Spinal cord (tissue), 10 donors: ENCODE data around the gene TIPRL. TPM values are rescaled to one million over a fixed set of nuclear protein-coding genes. Genes with fewer than 3 reads are reported as not detected.

ENCODE experiments used
- DNase-seq, 6 donors: peaks; one replicate each; pipeline versions ENCODE4 v3.0.0 to v3.0.0-alpha.2; 2013 to 2015; ENCODE audit warnings: low spot score in 6 of 6, low read depth in 4 of 6
- H3K27ac ChIP-seq: one replicate; pipeline ENCODE4 v1.5.1; 2013; ENCODE audit warnings: low read depth, low read length, control low read depth
- H3K27me3 ChIP-seq: one replicate; pipeline ENCODE4 v1.6.1; 2013; ENCODE audit warnings: low read length; ENCODE audit not compliant: control insufficient read depth, insufficient read depth
- H3K36me3 ChIP-seq: one replicate; pipeline ENCODE4 v1.6.1; 2013; ENCODE audit warnings: low read length; ENCODE audit not compliant: control insufficient read depth, insufficient read depth
- H3K4me1 ChIP-seq: one replicate; pipeline ENCODE4 v1.6.1; 2013; ENCODE audit warnings: low read length; ENCODE audit not compliant: control insufficient read depth, insufficient read depth
- H3K4me3 ChIP-seq: one replicate; pipeline ENCODE4 v1.5.1; 2013; ENCODE audit warnings: low read depth, low read length, control low read depth
- H3K9me3 ChIP-seq: one replicate; pipeline ENCODE4 v1.6.1; 2013; ENCODE audit warnings: low read length; ENCODE audit not compliant: control insufficient read depth, insufficient read depth
- WGBS: methylation state at CpG from one replicate; pipeline ENCODE4 v1.1.5; 2013; ENCODE audit warnings: missing lambda C conversion rate; ENCODE audit not compliant: insufficient coverage; 5-methylcytosine and 5-hydroxymethylcytosine counted together
- polyA plus RNA-seq, 2 donors: library from polyadenylated mRNA; unstranded; fragments of 120-200 nt; gene quantifications; one replicate each; pipeline ENCODE4 v1.2.1, GENCODE V29; 2013; ENCODE audit not compliant: insufficient read length in 2 of 2
- small RNA-seq: library from RNA; depleted of rRNA; stranded (forward); fragments of <200 nt; gene quantifications from one replicate; pipeline ENCODE3, GENCODE V24; 2014; ENCODE audit warnings: low replicate concordance
- total RNA-seq, 2 donors: library from RNA; depleted of rRNA in 1 of 2; stranded (reverse); fragments of 120-200 nt in 1 of 2; fragments of >200 nt in 1 of 2; gene quantifications; one replicate each; pipeline versions ENCODE4 v1.2.3 to v1.2.4, GENCODE V29; 2013 to 2014
- donor health status: healthy.

Gene TIPRL
- total and polyA plus RNA-seq, 4 donors, result 43.1 to 73.2 (median 52.1) TPM

DNA sequence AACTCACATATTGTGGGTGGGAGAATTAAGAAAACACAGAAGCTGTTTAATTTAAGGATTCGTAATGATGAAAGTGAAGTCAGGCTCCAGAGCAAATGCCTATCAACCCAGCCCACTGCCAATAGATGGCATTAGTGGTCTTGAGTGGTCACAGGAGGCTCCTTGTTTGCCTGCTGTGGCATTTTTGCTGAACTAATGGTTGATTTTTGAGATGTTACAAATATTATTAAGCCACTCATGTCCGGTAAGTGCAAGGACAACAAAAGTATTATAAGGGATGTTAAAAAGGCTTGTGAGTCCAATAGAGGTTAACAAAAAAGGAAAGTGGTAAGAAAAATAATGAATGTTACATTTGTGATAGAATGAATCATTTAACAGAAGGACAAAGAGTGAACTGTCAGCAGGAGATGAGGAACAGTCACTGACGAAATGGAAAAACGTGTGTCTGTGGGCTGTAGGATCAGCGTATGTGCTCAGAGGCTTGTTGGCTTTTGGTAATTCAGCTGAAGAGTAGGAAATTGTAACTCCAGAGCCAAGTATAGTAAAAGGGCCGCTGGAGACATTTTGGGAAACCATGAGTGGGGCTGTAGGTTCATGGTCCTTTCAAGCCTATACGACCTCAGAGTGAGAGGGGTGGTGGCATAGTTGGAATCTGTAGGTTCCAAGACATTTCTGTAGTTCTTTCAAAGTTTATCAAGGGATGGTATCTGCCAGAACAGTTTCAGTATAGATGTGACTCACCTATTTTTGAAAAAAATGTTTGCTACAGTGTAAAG, 58.3 kb downstream of the TIPRL start:
- peaks cover 12% of the 10 kb centered on the region for H3K36me3 ChIP-seq
- WGBS, result 87% methylated on average over 6 of the region's 7 CpGs

DNA sequence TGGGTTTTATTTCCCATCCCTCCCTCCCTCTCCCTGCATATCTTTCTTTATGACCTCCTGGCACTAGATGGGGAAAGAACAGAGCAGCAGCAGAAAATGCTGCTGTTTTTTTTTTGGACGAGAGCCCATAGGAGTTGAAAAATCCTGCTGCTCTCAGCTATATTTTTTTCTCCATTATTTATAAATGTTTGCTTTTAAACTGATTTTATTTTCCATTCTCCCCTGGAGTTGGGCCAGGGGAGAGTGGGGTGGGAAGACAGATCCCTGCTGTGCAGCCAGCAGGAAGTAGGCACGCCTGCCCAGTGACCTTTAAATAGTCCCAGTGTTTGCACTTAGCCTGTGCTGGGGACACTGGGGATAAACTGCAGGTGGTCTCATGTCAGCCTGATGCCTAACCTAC, 64.4 kb downstream of the TIPRL start:
- peaks cover 21% of the 10 kb centered on the region for H3K36me3 ChIP-seq
- no peak overlapping the region for H3K4me3 ChIP-seq
- no peaks in the 10 kb centered on the region for H3K9me3 ChIP-seq
- peaks cover 4% of the 10 kb centered on the region for H3K4me1 ChIP-seq
- no peaks in the 10 kb centered on the region for H3K27me3 ChIP-seq
- peak in 2 of 6 donors; percentile 10 to 28 for DNase-seq
- H3K27ac ChIP-seq, result no peak overlapping the region
- 70% methylated on average over 1 of the region's 2 CpGs for WGBS

More for the DNA sequence above, 58.3 kb downstream of the TIPRL start:
- Histone ChIP-seq H3K27ac (no peak overlapping the region), H3K4me1 (no peaks in the 10 kb centered on the region), H3K9me3 (no peaks in the 10 kb centered on the region), H3K4me3 (no peak overlapping the region), H3K27me3 (no peaks in the 10 kb centered on the region)
- peak in 1 of 6 donors; percentile 11 for DNase-seq

DNA sequence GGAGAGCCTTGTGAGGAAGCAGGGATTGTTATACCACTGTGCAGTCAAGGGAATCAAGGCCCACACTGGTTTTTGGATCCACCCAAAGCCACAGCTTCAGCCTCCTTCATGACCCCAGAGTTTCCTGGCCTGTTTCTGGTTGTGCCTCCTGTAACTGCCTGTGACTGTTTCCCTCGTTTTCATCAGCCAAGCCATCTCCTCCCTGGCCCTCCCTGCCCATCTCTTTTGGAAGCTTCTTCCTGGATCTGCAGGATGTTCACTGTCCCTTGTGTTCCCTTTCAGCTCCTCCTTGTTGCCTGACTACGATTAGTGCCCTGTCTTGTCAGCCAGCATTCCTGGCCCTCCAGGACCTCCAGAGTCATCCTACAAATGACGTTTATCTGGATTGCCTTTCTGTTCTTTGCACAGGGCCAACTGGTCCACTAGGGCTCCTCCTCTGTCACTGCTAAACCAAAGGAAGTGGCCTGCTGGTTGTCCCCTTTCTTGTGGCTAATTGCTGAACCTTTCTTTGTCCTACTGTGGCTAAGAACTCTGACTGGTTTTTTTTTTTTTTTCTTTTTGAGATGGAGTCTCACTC, 65.0 kb downstream of the TIPRL start:
- H3K9me3 ChIP-seq, result no peaks in the 10 kb centered on the region
- H3K4me1 ChIP-seq, result peaks cover 4% of the 10 kb centered on the region
- WGBS, result 68% methylated on average over 3 of the region's 3 CpGs
- no peak overlapping the region for H3K4me3 ChIP-seq
- H3K27me3 ChIP-seq, result no peaks in the 10 kb centered on the region
- no peak for DNase-seq
- H3K36me3 ChIP-seq, result peaks cover 21% of the 10 kb centered on the region
- H3K27ac ChIP-seq, result no peak overlapping the region

DNA sequence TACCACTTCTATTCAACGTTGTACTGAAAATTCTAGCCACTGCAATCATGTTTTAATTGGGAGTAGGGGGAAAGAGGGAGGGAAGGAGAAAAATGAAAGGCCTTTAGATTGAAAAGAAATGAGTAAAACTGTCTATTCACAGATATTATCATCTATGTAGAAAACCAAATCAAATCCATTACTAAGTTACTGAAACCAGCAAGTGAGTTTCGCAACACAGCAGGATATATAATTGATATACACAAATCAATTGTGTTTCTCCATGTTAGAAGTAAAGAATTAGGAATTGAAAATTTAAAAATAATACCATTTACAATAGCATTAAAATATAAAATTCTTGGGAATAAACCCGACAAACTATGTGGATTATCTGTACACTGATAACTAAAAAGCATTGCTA, 66.3 kb downstream of the TIPRL start:
- Histone ChIP-seq H3K27ac (no peak overlapping the region), H3K9me3 (no peaks in the 10 kb centered on the region), H3K27me3 (no peaks in the 10 kb centered on the region), H3K4me3 (no peak overlapping the region), H3K36me3 (peaks cover 19% of the 10 kb centered on the region), H3K4me1 (peaks cover 7% of the 10 kb centered on the region)
- WGBS, result no CpG with 5 or more reads among the region's 3 CpGs
- no peak for DNase-seq

DNA sequence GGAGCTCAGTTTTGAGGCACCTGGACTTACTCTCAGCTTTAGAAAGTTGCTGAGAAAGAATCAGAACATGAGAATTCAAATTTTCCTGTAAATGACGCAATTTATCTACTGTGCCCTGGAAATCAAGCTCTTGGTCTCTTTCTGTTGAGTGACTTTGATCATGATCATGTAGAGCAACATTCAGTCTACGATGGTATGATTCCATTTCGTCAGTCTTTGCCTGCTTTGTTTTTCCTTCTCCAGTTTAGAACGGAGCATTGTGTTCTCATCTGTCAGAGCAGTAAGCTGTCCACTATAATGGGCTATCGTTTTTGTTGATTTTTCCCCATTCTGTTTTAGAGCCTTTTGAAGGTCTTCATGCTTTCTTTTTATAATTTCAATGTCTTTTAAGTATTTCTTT, 67.7 kb downstream of the TIPRL start:
- H3K36me3 ChIP-seq, result peaks cover 19% of the 10 kb centered on the region
- no peaks in the 10 kb centered on the region for H3K9me3 ChIP-seq
- H3K4me1 ChIP-seq, result peaks cover 11% of the 10 kb centered on the region
- no peak for DNase-seq
- no peaks in the 10 kb centered on the region for H3K27me3 ChIP-seq
- 100% methylated on average over 1 of the region's 5 CpGs for WGBS
- no peak overlapping the region for H3K27ac ChIP-seq
- H3K4me3 ChIP-seq, result no peak overlapping the region

Small RNA genes lying within 50 kb of the gene (small RNA-seq; reads per million reads assigned to genes)
- gene AL021397.1, result not detected

Other genes starting within 250 kb of the TIPRL start
- 10 to 100 TPM; 54.8 to 55.4 TPM for gene DCAF6, start 242.3 kb upstream of the TIPRL start, total RNA-seq
- 10 to 100 TPM; 43.2 to 45.2 TPM for gene DCAF6, start 242.3 kb upstream of the TIPRL start, polyA plus RNA-seq
- gene MPC2, start 241.9 kb upstream of the TIPRL start, total RNA-seq, result 100 to 1,000 TPM in 1 of 2 donors, 10 to 100 TPM in 1; 48.3 to 114 TPM
- gene MPC2, start 241.9 kb upstream of the TIPRL start, polyA plus RNA-seq, result 100 to 1,000 TPM in 1 of 2 donors, 10 to 100 TPM in 1; 96.2 to 108 TPM
- gene GPR161, start 42.0 kb upstream of the TIPRL start, total RNA-seq, result 10 to 100 TPM; 17.3 to 20.6 TPM
- 10 to 100 TPM; 22.0 to 22.7 TPM for gene GPR161, start 42.0 kb upstream of the TIPRL start, polyA plus RNA-seq
- gene SFT2D2, start 47.0 kb downstream of the TIPRL start, total RNA-seq, result 10 to 100 TPM; 25.7 to 42.1 TPM
- 10 to 100 TPM; 14.3 to 17.6 TPM for gene SFT2D2, start 47.0 kb downstream of the TIPRL start, polyA plus RNA-seq
- 1 to 10 TPM in 1 of 2 donors, under 1 TPM in 1; 0.50 to 1.3 TPM for gene TBX19, start 101.9 kb downstream of the TIPRL start, total RNA-seq
- gene TBX19, start 101.9 kb downstream of the TIPRL start, polyA plus RNA-seq, result 1 to 10 TPM; 1.3 to 2.0 TPM